CD14-positive monocyte (primary cell): ENCODE results near the gene GPR173. TPM values are rescaled to one million over a fixed set of nuclear protein-coding genes. Genes with fewer than 3 reads are reported as not detected.

Experiments
- DNase-seq, 3 donors: peaks; one replicate each; pipeline ENCODE4 v3.0.0-alpha.2; 2011 to 2022
- H2AFZ ChIP-seq: 2 replicates; pipeline ENCODE4 v1.6.0; 2012; ENCODE audit warnings: mild to moderate bottlenecking, low read depth, low read length, inconsistent platforms; ENCODE audit not compliant: insufficient read depth, poor library complexity, severe bottlenecking
- H3K27ac ChIP-seq, 2 donors: 1 replicate in 1 of 2; 2 replicates in 1 of 2; pipeline ENCODE4 v1.5.1; 2012 to 2013; ENCODE audit warnings: low read length in 2 of 2, control low read depth in 1 of 2, inconsistent platforms in 1 of 2, low read depth in 1 of 2, mild to moderate bottlenecking in 1 of 2
- H3K27me3 ChIP-seq, 2 donors: one replicate each; pipeline versions ENCODE4 v1.6.0 to v1.6.1; 2011 to 2013; ENCODE audit warnings: low read length in 2 of 2; ENCODE audit not compliant: control insufficient read depth in 2 of 2, insufficient read depth in 2 of 2
- H3K36me3 ChIP-seq, 2 donors: replicated peaks in 1 of 2; 1 replicate in 1 of 2; 2 replicates in 1 of 2; pipeline versions ENCODE4 v1.5.1 to v1.6.1; 2012 to 2013; ENCODE audit warnings: low read length in 2 of 2, control low read depth in 1 of 2, inconsistent platforms in 1 of 2, mild to moderate bottlenecking in 1 of 2; ENCODE audit not compliant: insufficient read depth in 2 of 2, control insufficient read depth in 1 of 2
- H3K4me1 ChIP-seq, 2 donors: 1 replicate in 1 of 2; 2 replicates in 1 of 2; pipeline versions ENCODE4 v1.5.1 to v1.6.1; 2012 to 2013; ENCODE audit warnings: low read length in 2 of 2, control low read depth in 1 of 2, inconsistent platforms in 1 of 2, mild to moderate bottlenecking in 1 of 2, moderate library complexity in 1 of 2; ENCODE audit not compliant: insufficient read depth in 2 of 2, control insufficient read depth in 1 of 2
- H3K4me2 ChIP-seq: replicated peaks from 2 replicates; pipeline ENCODE3; 2012; ENCODE audit warnings: low read length, moderate library complexity, mild to moderate bottlenecking; ENCODE audit not compliant: poor library complexity, severe bottlenecking; ENCODE audit errors: extremely low read depth
- H3K4me3 ChIP-seq, 3 experiments: fragments of 200-600 bp in 1 of 3; sonication (generic) in 1 of 3; replicated peaks in 1 of 3; 1 replicate in 2 of 3; 2 replicates in 1 of 3; pipeline ENCODE4 v1.5.1; 2011 to 2013; ENCODE audit warnings: low read length in 3 of 3, mild to moderate bottlenecking in 3 of 3, control low read depth in 2 of 3, low read depth in 2 of 3, inconsistent platforms in 1 of 3, moderate library complexity in 1 of 3
- H3K79me2 ChIP-seq: 2 replicates; pipeline ENCODE4 v1.6.0; 2012; ENCODE audit warnings: mild to moderate bottlenecking, control low read depth, inconsistent platforms, low read length, moderate library complexity; ENCODE audit not compliant: insufficient read depth
- H3K9ac ChIP-seq: 2 replicates; pipeline ENCODE4 v1.6.0; 2017; ENCODE audit warnings: low read length, mild to moderate bottlenecking; ENCODE audit not compliant: insufficient read depth, poor library complexity, severe bottlenecking
- H3K9me3 ChIP-seq, 2 donors: replicated peaks in 1 of 2; 1 replicate in 1 of 2; 2 replicates in 1 of 2; pipeline versions ENCODE4 v1.5.1 to v1.6.1; 2012 to 2013; ENCODE audit warnings: low read length in 2 of 2, control low read depth in 1 of 2; ENCODE audit not compliant: control insufficient read depth in 1 of 2, insufficient read depth in 1 of 2
- H4K20me1 ChIP-seq: 2 replicates; pipeline ENCODE4 v1.6.0; 2012; ENCODE audit warnings: mild to moderate bottlenecking, low read length, control low read depth, moderate library complexity; ENCODE audit not compliant: insufficient read depth
- H3K27ac Mint-ChIP-seq, 7 donors: one replicate each; pipeline ENCODE4 v1.8.0; 2020; ENCODE audit warnings: mild to moderate bottlenecking in 7 of 7, mixed read lengths in 7 of 7, moderate library complexity in 6 of 7, inconsistent platforms in 2 of 7
- H3K27me3 Mint-ChIP-seq, 3 donors: one replicate each; pipeline ENCODE4 v1.8.0; 2021 to 2022; ENCODE audit warnings: low read depth in 3 of 3, mild to moderate bottlenecking in 3 of 3, mixed read lengths in 3 of 3, moderate library complexity in 3 of 3, inconsistent platforms in 1 of 3
- H3K36me3 Mint-ChIP-seq, 2 donors: one replicate each; pipeline ENCODE4 v1.8.0; 2020; ENCODE audit warnings: mixed read lengths in 2 of 2, inconsistent platforms in 1 of 2, mild to moderate bottlenecking in 1 of 2
- H3K4me1 Mint-ChIP-seq: one replicate; pipeline ENCODE4 v1.8.0; 2020; ENCODE audit warnings: mild to moderate bottlenecking, mixed read lengths
- H3K4me3 Mint-ChIP-seq, 2 donors: one replicate each; pipeline ENCODE4 v1.8.0; 2020; ENCODE audit warnings: mild to moderate bottlenecking in 2 of 2, mixed read lengths in 2 of 2, moderate library complexity in 1 of 2
- H3K9me3 Mint-ChIP-seq, 7 donors: one replicate each; pipeline ENCODE4 v1.8.0; 2020 to 2022; ENCODE audit warnings: mixed read lengths in 7 of 7, mild to moderate bottlenecking in 6 of 7, moderate library complexity in 6 of 7, inconsistent platforms in 2 of 7
- WGBS: methylation state at CpG from one replicate; pipeline ENCODE4 v1.1.5; 2013; ENCODE audit warnings: missing lambda C conversion rate; ENCODE audit not compliant: insufficient coverage; 5-methylcytosine and 5-hydroxymethylcytosine counted together
- intact Hi-C, 2 donors: fragments of 100-400 bp; cut with micrococcal nuclease; formaldehyde crosslinking; loops; one replicate each; pipeline versions ENCODE4 v1.15.0 to v1.15.1; 2023
- polyA plus RNA-seq, 3 donors: library from polyadenylated mRNA; depleted of rRNA in 1 of 3; unstranded in 2 of 3; stranded (reverse) in 1 of 3; fragments of 300-500 nt in 2 of 3; fragments of >200 nt in 1 of 3; fragmentation: Illumina TruSeq in 2 of 3; gene quantifications; 1 replicate in 2 of 3; 2 replicates in 1 of 3; pipeline ENCODE4 v1.2.3, GENCODE V29; 2012 to 2021
- TF ChIP-seq, protein P1 (sequence below): fragments of 200-600 bp; IDR thresholded peaks from one replicate; pipeline ENCODE4 v1.8.0; 2022; ENCODE audit warnings: antibody characterized with exemption, mild to moderate bottlenecking

The GPR173 gene
- polyA plus RNA-seq, 3 donors = 0.43 TPM; not detected in 2

DNA sequence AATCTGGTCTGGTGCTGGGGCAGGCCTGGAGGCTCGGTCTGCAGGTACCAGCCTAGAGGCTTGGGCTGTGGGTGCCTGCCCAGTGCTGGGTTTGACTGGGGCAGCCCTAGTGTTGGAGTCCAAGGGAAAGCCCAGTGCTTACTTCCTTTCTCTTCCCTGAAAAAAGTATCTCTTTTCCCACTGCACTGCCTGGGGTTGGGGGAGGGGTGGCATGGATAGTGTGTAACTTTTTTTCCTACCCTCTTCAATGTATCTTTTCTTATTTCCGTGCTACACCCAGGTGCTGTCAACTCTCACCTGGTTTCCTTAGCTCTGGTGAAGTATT, 66.9 kb downstream of the GPR173 start:
- H3K4me3 Mint-ChIP-seq = no peak overlapping the region
- no peak overlapping the region for H3K27ac Mint-ChIP-seq
- Histone ChIP-seq H4K20me1 (no peaks in the 10 kb centered on the region), H3K79me2 (no peaks in the 10 kb centered on the region), H3K4me2 (no peak overlapping the region), H3K9ac (no peak overlapping the region), H3K4me3 (no peak overlapping the region), H3K36me3 (peaks cover 0 to 6% of the 10 kb centered on the region in 2 donors), H3K27me3 (no peaks in the 10 kb centered on the region), H3K9me3 (no peaks in the 10 kb centered on the region), H3K27ac (no peak overlapping the region), H3K4me1 (no peaks in the 10 kb centered on the region), H2AFZ (no peak overlapping the region)
- intact Hi-C loops = no loop called here
- TF ChIP-seq, protein P1, sequence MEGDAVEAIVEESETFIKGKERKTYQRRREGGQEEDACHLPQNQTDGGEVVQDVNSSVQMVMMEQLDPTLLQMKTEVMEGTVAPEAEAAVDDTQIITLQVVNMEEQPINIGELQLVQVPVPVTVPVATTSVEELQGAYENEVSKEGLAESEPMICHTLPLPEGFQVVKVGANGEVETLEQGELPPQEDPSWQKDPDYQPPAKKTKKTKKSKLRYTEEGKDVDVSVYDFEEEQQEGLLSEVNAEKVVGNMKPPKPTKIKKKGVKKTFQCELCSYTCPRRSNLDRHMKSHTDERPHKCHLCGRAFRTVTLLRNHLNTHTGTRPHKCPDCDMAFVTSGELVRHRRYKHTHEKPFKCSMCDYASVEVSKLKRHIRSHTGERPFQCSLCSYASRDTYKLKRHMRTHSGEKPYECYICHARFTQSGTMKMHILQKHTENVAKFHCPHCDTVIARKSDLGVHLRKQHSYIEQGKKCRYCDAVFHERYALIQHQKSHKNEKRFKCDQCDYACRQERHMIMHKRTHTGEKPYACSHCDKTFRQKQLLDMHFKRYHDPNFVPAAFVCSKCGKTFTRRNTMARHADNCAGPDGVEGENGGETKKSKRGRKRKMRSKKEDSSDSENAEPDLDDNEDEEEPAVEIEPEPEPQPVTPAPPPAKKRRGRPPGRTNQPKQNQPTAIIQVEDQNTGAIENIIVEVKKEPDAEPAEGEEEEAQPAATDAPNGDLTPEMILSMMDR = no peak
- no peak for DNase-seq
- peaks cover 11% of the 10 kb centered on the region in 2 donors for H3K36me3 Mint-ChIP-seq
- H3K9me3 Mint-ChIP-seq = peaks cover 0 to 2% (median 0%) of the 10 kb centered on the region in 7 donors
- H3K4me1 Mint-ChIP-seq = peaks cover 10% of the 10 kb centered on the region
- WGBS = no CpG with 5 or more reads among the region's 2 CpGs
- peaks cover 0 to 26% (median 0%) of the 10 kb centered on the region in 3 donors for H3K27me3 Mint-ChIP-seq

DNA sequence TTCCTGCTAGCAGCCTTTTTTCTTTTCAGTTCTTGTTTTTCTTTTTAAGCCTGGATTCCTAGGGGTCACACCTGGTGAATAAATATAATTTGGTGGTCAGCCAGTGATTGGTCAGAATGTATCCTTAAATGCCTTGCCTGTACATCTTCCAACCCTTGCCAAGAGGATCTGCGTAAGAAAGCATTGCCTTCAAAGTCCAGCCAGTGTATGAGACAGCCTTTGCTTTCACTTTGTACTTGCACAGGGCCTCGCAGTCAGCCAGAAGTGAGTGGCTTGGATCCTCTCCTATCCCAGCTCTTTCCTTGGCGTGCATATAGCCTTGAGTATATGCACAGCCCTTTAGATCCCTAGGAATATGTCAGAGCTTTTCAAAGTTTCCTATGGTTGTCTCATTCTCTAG, 67.5 kb downstream of the GPR173 start:
- Mint-ChIP-seq H3K27me3 (peaks cover 0 to 23% (median 0%) of the 10 kb centered on the region in 3 donors), H3K4me3 (no peak overlapping the region), H3K9me3 (peaks cover 0 to 2% (median 0%) of the 10 kb centered on the region in 7 donors), H3K27ac (peak overlapping the region in 2 of 7 donors; percentile 16 to 32), H3K4me1 (peaks cover 10% of the 10 kb centered on the region), H3K36me3 (peaks cover 11% of the 10 kb centered on the region in 2 donors)
- Histone ChIP-seq H3K79me2 (no peaks in the 10 kb centered on the region), H3K27me3 (no peaks in the 10 kb centered on the region), H4K20me1 (no peaks in the 10 kb centered on the region), H2AFZ (no peak overlapping the region), H3K4me1 (no peaks in the 10 kb centered on the region), H3K4me3 (no peak overlapping the region), H3K27ac (no peak overlapping the region), H3K36me3 (peaks cover 0 to 6% of the 10 kb centered on the region in 2 donors), H3K9me3 (no peaks in the 10 kb centered on the region), H3K9ac (no peak overlapping the region), H3K4me2 (no peak overlapping the region)
- intact Hi-C loops = no loop called here
- DNase-seq = no peak
- WGBS = no CpG with 5 or more reads among the region's 3 CpGs
- TF ChIP-seq, protein P1 = no peak
